NB4 (cell line): ENCODE data around the gene PRKCE.

Experiments
- CTCF ChIP-seq: IDR thresholded peaks from one replicate; pipeline ENCODE4 v1.5.1; 2012; ENCODE audit warnings: low read depth, low read length
- POLR2A ChIP-seq: IDR thresholded peaks from 2 replicates; pipeline ENCODE4 v1.6.1; 2011; ENCODE audit warnings: mild to moderate bottlenecking; ENCODE audit not compliant: insufficient read length; ENCODE audit errors: extremely low read depth
- TF ChIP-seq, protein P1 (sequence below): IDR thresholded peaks from 2 replicates; pipeline ENCODE4 v1.6.1; 2011; ENCODE audit warnings: low read depth, low read length

DNA sequence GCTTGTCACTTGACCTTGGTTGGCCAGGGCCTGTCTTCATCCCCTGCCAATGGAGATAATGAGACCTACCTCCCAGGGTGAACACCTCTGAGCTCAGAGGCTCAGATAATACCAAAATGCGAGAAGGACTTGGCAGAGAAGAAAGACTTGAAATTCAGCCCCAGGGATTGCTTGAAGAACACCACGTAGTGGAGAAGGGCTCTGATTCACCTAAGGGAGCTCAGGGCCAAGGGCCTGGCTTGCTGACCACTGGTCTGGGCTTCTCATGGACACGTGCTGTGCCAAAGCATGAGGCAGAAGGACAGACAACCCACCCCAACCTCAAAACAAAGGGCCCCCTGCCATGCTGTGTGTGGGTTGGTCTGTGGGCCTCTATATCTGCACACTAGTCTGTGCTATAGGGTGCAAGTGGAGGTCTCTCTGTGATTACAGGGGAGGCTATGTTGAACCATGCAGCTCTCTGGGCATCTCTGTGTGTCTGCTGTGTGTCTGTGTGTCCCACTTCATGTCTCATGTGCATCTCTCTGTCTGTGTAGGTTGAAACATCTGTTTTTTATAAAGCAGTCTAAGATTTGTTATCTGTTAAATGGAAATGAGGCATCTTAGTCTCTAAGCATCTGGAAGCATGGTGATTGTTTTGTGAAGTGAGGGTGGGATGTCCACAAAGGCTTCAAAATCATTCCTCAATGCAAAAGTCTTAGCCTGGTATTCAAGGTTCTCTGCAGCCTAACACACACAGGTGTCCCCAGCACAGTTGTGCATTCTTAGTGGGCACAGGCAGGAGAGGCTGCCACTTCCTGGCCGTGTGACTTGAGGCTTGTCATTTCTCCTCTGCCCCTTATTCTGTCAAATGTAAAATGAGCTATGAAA lies 584.8 kb downstream of the PRKCE start:
- TF ChIP-seq, protein P1, sequence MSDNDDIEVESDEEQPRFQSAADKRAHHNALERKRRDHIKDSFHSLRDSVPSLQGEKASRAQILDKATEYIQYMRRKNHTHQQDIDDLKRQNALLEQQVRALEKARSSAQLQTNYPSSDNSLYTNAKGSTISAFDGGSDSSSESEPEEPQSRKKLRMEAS, result no peak
- TF ChIP-seq CTCF (no peak), POLR2A (no peak)
